Right lobe of liver (tissue), 4 donors: Measurements from ENCODE around the gene MNAT1.

Source experiments
- POLR2A ChIP-seq: fragments of 450-650 bp; IDR thresholded peaks from one replicate; pipeline ENCODE4 v1.6.1; 2017; ENCODE audit warnings: antibody characterized with exemption, mild to moderate bottlenecking
- TF ChIP-seq, protein P1 (sequence below), 4 donors: fragments of 200-600 bp in 3 of 4; fragments of 450-650 bp in 1 of 4; IDR thresholded peaks; one replicate each; pipeline versions ENCODE4 v1.5.1 to v1.8.0; 2016 to 2022; ENCODE audit warnings: antibody characterized with exemption in 4 of 4, mild to moderate bottlenecking in 2 of 4
- donor health status: DM: no; HTN: no; CAD: no.
- donor health status: DM: no; HTN: no; CAD: no.
- donor health status: DM: no; HTN: yes; CAD: no.

DNA sequence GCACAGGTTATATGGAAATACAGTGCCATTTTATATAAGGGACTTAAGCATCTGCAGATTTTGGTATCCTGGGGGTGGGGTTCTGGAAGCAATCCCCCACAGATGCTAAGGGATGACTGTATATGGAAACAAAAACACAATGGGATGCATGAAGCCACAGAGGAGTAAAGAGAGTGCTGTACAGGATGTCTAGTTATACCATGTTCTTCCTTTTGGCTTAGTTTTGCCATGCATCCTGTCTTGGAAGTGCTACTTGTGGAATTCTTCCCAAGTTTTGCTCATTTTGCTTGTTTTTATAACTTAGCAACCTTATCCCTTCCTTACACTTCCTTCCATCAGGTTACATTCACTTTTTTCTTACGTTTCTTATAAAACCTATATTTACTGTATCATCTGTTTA is 190.7 kb downstream of the MNAT1 start:
- TF ChIP-seq, protein P1, sequence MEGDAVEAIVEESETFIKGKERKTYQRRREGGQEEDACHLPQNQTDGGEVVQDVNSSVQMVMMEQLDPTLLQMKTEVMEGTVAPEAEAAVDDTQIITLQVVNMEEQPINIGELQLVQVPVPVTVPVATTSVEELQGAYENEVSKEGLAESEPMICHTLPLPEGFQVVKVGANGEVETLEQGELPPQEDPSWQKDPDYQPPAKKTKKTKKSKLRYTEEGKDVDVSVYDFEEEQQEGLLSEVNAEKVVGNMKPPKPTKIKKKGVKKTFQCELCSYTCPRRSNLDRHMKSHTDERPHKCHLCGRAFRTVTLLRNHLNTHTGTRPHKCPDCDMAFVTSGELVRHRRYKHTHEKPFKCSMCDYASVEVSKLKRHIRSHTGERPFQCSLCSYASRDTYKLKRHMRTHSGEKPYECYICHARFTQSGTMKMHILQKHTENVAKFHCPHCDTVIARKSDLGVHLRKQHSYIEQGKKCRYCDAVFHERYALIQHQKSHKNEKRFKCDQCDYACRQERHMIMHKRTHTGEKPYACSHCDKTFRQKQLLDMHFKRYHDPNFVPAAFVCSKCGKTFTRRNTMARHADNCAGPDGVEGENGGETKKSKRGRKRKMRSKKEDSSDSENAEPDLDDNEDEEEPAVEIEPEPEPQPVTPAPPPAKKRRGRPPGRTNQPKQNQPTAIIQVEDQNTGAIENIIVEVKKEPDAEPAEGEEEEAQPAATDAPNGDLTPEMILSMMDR (IDR thresholded peaks at IDR 0.05), result no peak
- TF ChIP-seq POLR2A, result no peak
